ENCODE measurements around the gene IL10RA. TPM values are rescaled to one million over a fixed set of nuclear protein-coding genes. Genes with fewer than 3 reads are reported as not detected.

Gene IL10RA
- polyA plus RNA-seq, 1 experiment: not detected

GRCh38 chr11:118017111-118017510 lies 30.9 kb downstream of the IL10RA start:
- Histone ChIP-seq H3K27ac (ENCODE audit: low read depth, low read length) (no peak overlapping the region), H3K27me3 (ENCODE audit: control insufficient read depth, insufficient read depth, low read length) (peaks cover 2% of the 10 kb centered on the region), H3K9me3 (ENCODE audit: control insufficient read depth, insufficient read depth, low read length) (no peaks in the 10 kb centered on the region), H3K4me3 (ENCODE audit: low read depth, low read length) (no peak overlapping the region)
- TF ChIP-seq CTCF (IDR thresholded peaks at IDR 0.05; ENCODE audit: low read depth, low read length): no peak
- ChIA-PET CTCF (no interaction called here), POLR2A (no interaction called here)
- no peak for DNase-seq (ENCODE audit: low read depth, low spot score)

GRCh38 chr11:118017631-118018315 lies 31.6 kb downstream of the IL10RA start:
- TF ChIP-seq CTCF (IDR thresholded peaks at IDR 0.05; ENCODE audit: low read depth, low read length): no peak
- POLR2A ChIA-PET: no interaction called here
- H3K27me3 ChIP-seq (ENCODE audit: control insufficient read depth, insufficient read depth, low read length): peaks cover 2% of the 10 kb centered on the region
- CTCF ChIA-PET: no interaction called here
- H3K27ac ChIP-seq (ENCODE audit: low read depth, low read length): no peak overlapping the region
- H3K4me3 ChIP-seq (ENCODE audit: low read depth, low read length): no peak overlapping the region
- no peaks in the 10 kb centered on the region for H3K9me3 ChIP-seq (ENCODE audit: control insufficient read depth, insufficient read depth, low read length)
- no peak for DNase-seq (ENCODE audit: low read depth, low spot score)

- Histone ChIP-seq H3K9me3 (ENCODE audit: control insufficient read depth, insufficient read depth, low read length) (no peaks in the 10 kb centered on the region), H3K27me3 (ENCODE audit: control insufficient read depth, insufficient read depth, low read length) (peaks cover 2% of the 10 kb centered on the region), H3K27ac (ENCODE audit: low read depth, low read length) (no peak overlapping the region), H3K4me3 (ENCODE audit: low read depth, low read length) (no peak overlapping the region)
- TF ChIP-seq CTCF (IDR thresholded peaks at IDR 0.05; ENCODE audit: low read depth, low read length): no peak
- CTCF ChIA-PET: no interaction called here
- no peak for DNase-seq (ENCODE audit: low read depth, low spot score)
- POLR2A ChIA-PET: no interaction called here
These were observed 32.2 kb downstream of the IL10RA start for GRCh38 chr11:118018401-118018800.

GRCh38 chr11:118021146-118021545 lies 35.0 kb downstream of the IL10RA start:
- Histone ChIP-seq H3K27me3 (ENCODE audit: control insufficient read depth, insufficient read depth, low read length) (no peaks in the 10 kb centered on the region), H3K27ac (ENCODE audit: low read depth, low read length) (no peak overlapping the region), H3K4me3 (ENCODE audit: low read depth, low read length) (no peak overlapping the region), H3K9me3 (ENCODE audit: control insufficient read depth, insufficient read depth, low read length) (no peaks in the 10 kb centered on the region)
- CTCF ChIA-PET: interaction anchor here (1.0 to 1.7 kb wide), 3 partner anchors 32 to 213 kb away, joined by 3 to 5 read pairs (median 4); no protein-coding TSS in a partner anchor
- POLR2A ChIA-PET: no interaction called here
- no peak for TF ChIP-seq CTCF (IDR thresholded peaks at IDR 0.05; ENCODE audit: low read depth, low read length)
- DNase-seq (ENCODE audit: low read depth, low spot score): no peak

GRCh38 chr11:118027694-118028093 lies 41.5 kb downstream of the IL10RA start:
- ChIA-PET CTCF (no interaction called here), POLR2A (no interaction called here)
- TF ChIP-seq CTCF (IDR thresholded peaks at IDR 0.05; ENCODE audit: low read depth, low read length): no peak

More at GRCh38 chr11:118027694-118028093, 41.5 kb downstream of the IL10RA start:
- DNase-seq (ENCODE audit: low read depth, low spot score): no peak
- no peaks in the 10 kb centered on the region for H3K27me3 ChIP-seq (ENCODE audit: control insufficient read depth, insufficient read depth, low read length)
- H3K9me3 ChIP-seq (ENCODE audit: control insufficient read depth, insufficient read depth, low read length): no peaks in the 10 kb centered on the region
- no peak overlapping the region for H3K4me3 ChIP-seq (ENCODE audit: low read depth, low read length)
- H3K27ac ChIP-seq (ENCODE audit: low read depth, low read length): no peak overlapping the region

Measured in AG04450 (cell line).